Psoas muscle (tissue), 8 donors: ENCODE measurements around the gene ITGA11. TPM values are rescaled to one million over a fixed set of nuclear protein-coding genes. Genes with fewer than 3 reads are reported as not detected.

Source experiments
- ATAC-seq, 4 donors: fragments of 200-7000 bp; cut with Tn5 transposase; one replicate each; pipeline ENCODE4 v1.9.1; 2020; ENCODE audit warnings: moderate library complexity in 3 of 4, mild to moderate bottlenecking in 2 of 4
- DNase-seq, 2 donors: peaks; one replicate each; pipeline ENCODE4 v3.0.0-alpha.2; 2020
- H3K27ac ChIP-seq: fragments of 200-600 bp; one replicate; pipeline ENCODE4 v1.8.0; 2022
- H3K27me3 ChIP-seq, 3 donors: fragments of 200-600 bp in 1 of 3; one replicate each; pipeline versions ENCODE4 v1.6.1 to v1.8.0; 2013 to 2022; ENCODE audit warnings: low read length in 2 of 3, mild to moderate bottlenecking in 2 of 3, moderate library complexity in 1 of 3; ENCODE audit not compliant: insufficient read depth in 3 of 3
- H3K36me3 ChIP-seq, 2 donors: fragments of 200-600 bp in 1 of 2; one replicate each; pipeline versions ENCODE4 v1.6.1 to v1.8.0; 2013 to 2022; ENCODE audit warnings: low read depth in 1 of 2, mild to moderate bottlenecking in 1 of 2, moderate library complexity in 1 of 2; ENCODE audit not compliant: insufficient read depth in 1 of 2
- H3K4me1 ChIP-seq: fragments of 200-600 bp; one replicate; pipeline ENCODE4 v1.8.0; 2022
- H3K4me3 ChIP-seq: fragments of 200-600 bp; one replicate; pipeline ENCODE4 v1.8.0; 2022; ENCODE audit warnings: mild to moderate bottlenecking
- H3K9me3 ChIP-seq: fragments of 200-600 bp; one replicate; pipeline ENCODE4 v1.8.0; 2022
- WGBS, 3 donors: extraction: QIAGEN DNeasy Blood & Tissue Kit; methylation state at CpG; one replicate each; pipeline versions ENCODE4 v1.1.6 to v1.1.7; 2013; 5-methylcytosine and 5-hydroxymethylcytosine counted together
- intact Hi-C, 2 donors: fragments of 100-400 bp; cut with DNase I; formaldehyde crosslinking; loops; one replicate each; pipeline versions ENCODE4 v1.11.0 to v1.14.2; 2022
- polyA plus RNA-seq, 3 donors: library from polyadenylated mRNA; stranded (reverse); fragments of 200-250 nt; gene quantifications; one replicate each; pipeline ENCODE4 v1.2.3, GENCODE V29; 2013
- total RNA-seq, 4 donors: library from RNA; stranded (reverse); fragmentation: NEBNext Ultra II Directional in 2 of 4; extraction: Animal tissue kit (Norgen Biotek cat#: 25700) in 2 of 4; gene quantifications; one replicate each; pipeline versions ENCODE4 v1.2.1 to v1.2.4, GENCODE V29; 2021 to 2023
- TF ChIP-seq, protein P1 (sequence below): fragments of 200-600 bp; IDR thresholded peaks from one replicate; pipeline ENCODE4 v1.8.0; 2022; ENCODE audit warnings: antibody characterized with exemption
- donor health status: healthy with polysubstance abuse.
- donor health status: DM: no; HTN: no; CAD: no; lungs with moderate emphysema.
- donor health status: Bipolar disorder and iron deficiency.
- donor health status: healthy.
- donor health status: DM: yes; HTN: yes; CAD: no.
- donor health status: DM: no; HTN: no; CAD: no.
- donor health status: DM: no; HTN: no; CAD: no.
- donor health status: DM: yes; HTN: yes; CAD: no.

The ITGA11 gene
- total and polyA plus RNA-seq, 7 donors = 0.10 to 7.9 (median 0.97) TPM

DNA sequence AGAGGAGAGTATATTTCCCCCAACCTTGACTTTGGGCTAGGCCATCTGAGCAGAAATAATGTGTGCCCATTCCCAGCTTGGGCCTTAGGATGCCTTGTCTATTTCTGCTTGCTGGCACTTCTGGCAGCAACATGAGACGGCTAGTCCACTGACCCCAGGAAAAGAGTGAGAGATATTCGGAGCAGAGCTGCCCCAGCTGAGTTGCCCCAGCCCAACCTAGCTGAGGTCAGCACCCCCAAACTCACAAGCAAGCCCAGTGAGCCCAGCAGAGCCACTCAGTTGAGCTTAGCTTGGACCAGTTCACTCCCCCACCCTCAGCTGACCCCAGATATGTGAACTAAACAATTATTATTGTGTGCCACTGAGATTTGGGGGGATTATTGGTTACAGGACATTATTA, 20.2 kb downstream of the ITGA11 start:
- H3K27ac ChIP-seq = no peak overlapping the region
- H3K9me3 ChIP-seq = no peaks in the 10 kb centered on the region
- no peak for ATAC-seq
- WGBS, 3 donors = 21 to 74% (median 45%) methylated on average over 2 of the region's 2 CpGs
- H3K4me3 ChIP-seq = no peak overlapping the region
- peaks cover 0 to 1% (median 0%) of the 10 kb centered on the region in 3 donors for H3K27me3 ChIP-seq
- intact Hi-C loops = no loop called here
- TF ChIP-seq, protein P1, sequence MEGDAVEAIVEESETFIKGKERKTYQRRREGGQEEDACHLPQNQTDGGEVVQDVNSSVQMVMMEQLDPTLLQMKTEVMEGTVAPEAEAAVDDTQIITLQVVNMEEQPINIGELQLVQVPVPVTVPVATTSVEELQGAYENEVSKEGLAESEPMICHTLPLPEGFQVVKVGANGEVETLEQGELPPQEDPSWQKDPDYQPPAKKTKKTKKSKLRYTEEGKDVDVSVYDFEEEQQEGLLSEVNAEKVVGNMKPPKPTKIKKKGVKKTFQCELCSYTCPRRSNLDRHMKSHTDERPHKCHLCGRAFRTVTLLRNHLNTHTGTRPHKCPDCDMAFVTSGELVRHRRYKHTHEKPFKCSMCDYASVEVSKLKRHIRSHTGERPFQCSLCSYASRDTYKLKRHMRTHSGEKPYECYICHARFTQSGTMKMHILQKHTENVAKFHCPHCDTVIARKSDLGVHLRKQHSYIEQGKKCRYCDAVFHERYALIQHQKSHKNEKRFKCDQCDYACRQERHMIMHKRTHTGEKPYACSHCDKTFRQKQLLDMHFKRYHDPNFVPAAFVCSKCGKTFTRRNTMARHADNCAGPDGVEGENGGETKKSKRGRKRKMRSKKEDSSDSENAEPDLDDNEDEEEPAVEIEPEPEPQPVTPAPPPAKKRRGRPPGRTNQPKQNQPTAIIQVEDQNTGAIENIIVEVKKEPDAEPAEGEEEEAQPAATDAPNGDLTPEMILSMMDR = no peak
- no peak for DNase-seq
- H3K4me1 ChIP-seq = no peaks in the 10 kb centered on the region
- no peaks in the 10 kb centered on the region for H3K36me3 ChIP-seq

DNA sequence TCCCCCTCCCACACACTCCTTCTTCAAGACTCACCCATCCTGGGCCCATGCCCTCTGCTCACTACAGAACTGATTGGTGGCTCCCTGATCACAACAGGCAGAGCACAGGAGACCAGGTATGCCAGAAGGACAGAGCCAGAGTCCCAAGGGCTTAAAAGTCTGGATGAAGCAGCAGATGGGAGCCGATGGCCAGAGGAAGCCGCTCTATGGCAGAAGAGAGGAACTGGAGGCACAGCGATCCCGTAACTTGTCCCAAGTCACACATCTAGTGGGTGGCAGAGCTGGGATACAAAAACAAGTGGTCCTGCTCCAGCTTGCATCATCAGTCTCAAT, 20.7 kb downstream of the ITGA11 start:
- Histone ChIP-seq H3K27ac (no peak overlapping the region), H3K4me3 (no peak overlapping the region), H3K27me3 (peaks cover 0 to 1% (median 0%) of the 10 kb centered on the region in 3 donors), H3K36me3 (no peaks in the 10 kb centered on the region), H3K9me3 (no peaks in the 10 kb centered on the region), H3K4me1 (no peaks in the 10 kb centered on the region)
- TF ChIP-seq, protein P1 = no peak
- ATAC-seq (no peak), DNase-seq (no peak)
- intact Hi-C loops = no loop called here
- WGBS, 3 donors = 74 to 98% (median 95%) methylated on average over 4 of the region's 4 CpGs

DNA sequence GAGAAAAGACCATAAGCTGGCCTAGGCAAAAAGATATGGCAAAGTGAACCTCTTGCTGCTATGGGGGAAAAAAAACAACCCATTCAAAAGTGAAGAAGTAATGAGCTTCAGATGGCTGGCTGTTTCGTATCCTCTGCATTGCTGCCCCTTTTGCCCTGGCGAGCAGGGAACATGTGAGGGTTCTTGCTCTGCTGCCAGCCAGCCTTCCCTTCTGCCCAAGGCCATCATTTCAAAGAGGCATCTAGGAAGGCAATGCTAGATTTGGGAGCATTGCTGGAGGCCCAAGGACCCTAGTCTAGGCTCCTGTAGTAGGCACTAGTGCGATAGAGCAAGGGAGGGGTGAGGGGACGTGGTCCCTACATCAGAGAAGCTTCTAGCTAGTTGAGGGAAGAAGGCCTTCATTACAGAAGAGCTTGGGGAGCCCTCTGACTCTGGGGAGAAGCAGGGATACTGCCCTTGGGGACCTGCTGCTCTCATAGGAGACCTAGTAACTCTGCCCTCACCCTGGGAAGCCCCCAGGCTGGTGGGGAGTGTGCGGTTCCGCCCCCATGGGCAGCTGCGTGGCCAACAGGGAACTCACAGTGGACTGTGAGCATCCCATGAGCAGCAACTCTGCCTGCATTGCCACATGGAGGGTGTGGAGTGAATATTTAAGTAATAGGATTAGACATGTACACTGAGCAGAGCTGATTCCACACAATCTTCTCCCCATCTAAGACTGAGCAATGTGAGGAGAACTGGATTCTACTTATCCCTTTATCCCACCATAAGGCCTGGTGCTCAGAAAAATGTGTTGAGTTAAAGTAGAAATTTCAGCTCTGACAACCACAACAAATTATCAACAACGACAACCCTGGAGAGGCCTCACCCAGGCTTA, 21.3 kb downstream of the ITGA11 start:
- ATAC-seq = no peak
- intact Hi-C loops = no loop called here

DNA sequence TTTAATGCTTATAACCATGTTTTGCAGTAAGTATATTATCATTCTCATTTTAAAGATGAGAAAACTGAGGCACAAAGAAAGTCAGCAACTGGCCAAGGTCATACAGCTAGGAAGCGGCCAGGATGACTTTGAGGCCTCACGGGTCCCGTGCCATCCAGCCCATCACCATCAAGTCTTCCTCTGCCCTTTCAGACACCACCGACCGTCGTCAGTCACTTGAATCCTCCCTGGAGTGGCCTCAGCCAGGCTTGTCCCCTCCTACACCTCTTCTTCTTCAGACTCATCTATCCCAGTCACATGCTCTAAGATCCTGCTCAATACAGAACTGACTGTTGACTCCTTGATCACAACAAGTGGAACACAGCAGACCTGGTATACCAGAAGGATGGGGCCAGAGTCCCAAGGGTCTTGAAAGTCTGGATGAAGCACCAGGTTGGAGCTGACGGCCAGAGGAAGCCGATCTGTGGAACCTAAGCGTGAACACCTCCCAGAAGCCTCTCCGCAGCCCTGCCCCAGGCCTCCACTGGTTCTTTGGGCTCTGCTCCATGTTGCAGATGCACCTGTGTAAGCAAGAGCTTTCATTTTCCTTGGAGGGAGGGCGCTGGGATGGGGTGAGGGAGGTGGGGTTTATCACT, 22.1 kb downstream of the ITGA11 start:
- no peak overlapping the region for H3K27ac ChIP-seq
- H3K9me3 ChIP-seq = no peaks in the 10 kb centered on the region
- no peak overlapping the region for H3K4me3 ChIP-seq
- no peaks in the 10 kb centered on the region for H3K36me3 ChIP-seq
- H3K27me3 ChIP-seq = peaks cover 0 to 1% (median 0%) of the 10 kb centered on the region in 3 donors
- ATAC-seq = no peak
- H3K4me1 ChIP-seq = no peaks in the 10 kb centered on the region
- intact Hi-C loops = no loop called here
- TF ChIP-seq, protein P1 = no peak
- DNase-seq = no peak
- WGBS, 3 donors = 90 to 93% (median 91%) methylated on average over 11 of the region's 11 CpGs

More for the DNA sequence above, 21.3 kb downstream of the ITGA11 start:
- 89 to 92% (median 91%) methylated on average over 8 of the region's 8 CpGs for WGBS, 3 donors
- Histone ChIP-seq H3K4me3 (no peak overlapping the region), H3K27ac (no peak overlapping the region), H3K4me1 (no peaks in the 10 kb centered on the region), H3K9me3 (no peaks in the 10 kb centered on the region), H3K36me3 (no peaks in the 10 kb centered on the region), H3K27me3 (peaks cover 0 to 1% (median 0%) of the 10 kb centered on the region in 3 donors)
- DNase-seq = no peak
- TF ChIP-seq, protein P1 = no peak
